GM20000 (cell line): ENCODE results near the gene TRAF3.

Experiments
- DNase-seq: peaks from one replicate; pipeline ENCODE4 v3.0.0; 2012; ENCODE audit warnings: low spot score
- CTCF ChIP-seq: IDR thresholded peaks from 2 replicates; pipeline ENCODE4 v1.5.1; 2012; ENCODE audit warnings: mild to moderate bottlenecking, control low read depth; ENCODE audit errors: extremely low read depth, missing control alignments

The TRAF3 gene

DNA sequence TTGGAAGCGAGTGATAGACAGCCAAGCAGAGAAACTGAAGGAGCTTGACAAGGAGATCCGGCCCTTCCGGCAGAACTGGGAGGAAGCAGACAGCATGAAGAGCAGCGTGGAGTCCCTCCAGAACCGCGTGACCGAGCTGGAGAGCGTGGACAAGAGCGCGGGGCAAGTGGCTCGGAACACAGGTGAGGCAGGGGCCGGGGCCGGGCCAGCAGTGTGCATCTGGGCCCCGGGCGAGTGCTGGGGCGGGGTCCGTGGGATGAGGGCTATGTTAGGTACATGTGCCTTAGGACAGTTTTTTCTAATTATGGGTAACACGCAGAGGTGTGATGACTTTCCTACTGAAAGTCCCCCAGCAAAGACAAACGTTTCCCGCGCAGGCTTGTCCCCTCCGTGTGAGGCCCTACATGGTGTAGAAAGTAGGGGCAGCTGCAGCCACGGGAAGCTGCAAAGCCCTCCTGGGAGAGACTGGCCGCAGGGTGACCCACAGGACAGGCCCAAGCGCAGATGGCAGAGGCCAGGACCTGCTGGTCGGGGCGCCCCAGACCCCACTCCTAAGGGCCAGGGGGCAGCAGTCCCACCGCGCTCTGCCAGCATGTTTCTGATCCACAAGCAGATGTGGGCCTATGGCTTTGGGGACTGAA lies 126.1 kb downstream of the TRAF3 start:
- no peak for DNase-seq

DNA sequence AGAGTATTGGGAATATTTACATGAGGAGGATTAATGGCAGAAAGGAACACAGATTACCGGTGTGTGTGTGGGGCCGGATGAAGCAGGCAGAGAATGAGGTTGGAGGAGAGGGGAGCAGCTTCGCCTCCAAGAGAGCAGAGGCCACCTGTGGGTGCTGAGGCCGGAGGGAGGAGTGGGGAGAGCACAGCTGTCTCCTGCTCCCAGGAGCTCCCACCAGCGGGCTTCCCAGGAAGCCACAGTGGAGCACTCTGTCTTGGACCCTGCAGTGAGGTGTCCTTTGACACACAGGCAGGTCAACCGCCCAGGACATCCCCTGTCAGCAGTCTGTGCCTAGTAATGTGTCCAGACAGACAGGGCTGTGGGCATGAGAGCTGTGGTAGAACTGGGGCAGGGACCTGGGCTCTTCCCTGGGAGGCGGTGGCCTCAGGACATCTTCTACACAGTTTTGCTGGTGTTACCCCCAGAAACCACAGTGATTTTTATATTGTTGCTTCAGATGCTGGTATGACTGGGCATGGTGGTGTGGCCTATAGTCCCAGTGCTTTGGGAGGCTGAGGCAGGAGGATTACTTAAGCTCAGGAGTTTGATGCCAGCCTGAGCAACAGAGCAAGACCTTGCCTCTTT lies 126.8 kb downstream of the TRAF3 start:
- no peak for TF ChIP-seq CTCF
- DNase-seq: no peak

More for the DNA sequence above, 126.1 kb downstream of the TRAF3 start:
- no peak for TF ChIP-seq CTCF

DNA sequence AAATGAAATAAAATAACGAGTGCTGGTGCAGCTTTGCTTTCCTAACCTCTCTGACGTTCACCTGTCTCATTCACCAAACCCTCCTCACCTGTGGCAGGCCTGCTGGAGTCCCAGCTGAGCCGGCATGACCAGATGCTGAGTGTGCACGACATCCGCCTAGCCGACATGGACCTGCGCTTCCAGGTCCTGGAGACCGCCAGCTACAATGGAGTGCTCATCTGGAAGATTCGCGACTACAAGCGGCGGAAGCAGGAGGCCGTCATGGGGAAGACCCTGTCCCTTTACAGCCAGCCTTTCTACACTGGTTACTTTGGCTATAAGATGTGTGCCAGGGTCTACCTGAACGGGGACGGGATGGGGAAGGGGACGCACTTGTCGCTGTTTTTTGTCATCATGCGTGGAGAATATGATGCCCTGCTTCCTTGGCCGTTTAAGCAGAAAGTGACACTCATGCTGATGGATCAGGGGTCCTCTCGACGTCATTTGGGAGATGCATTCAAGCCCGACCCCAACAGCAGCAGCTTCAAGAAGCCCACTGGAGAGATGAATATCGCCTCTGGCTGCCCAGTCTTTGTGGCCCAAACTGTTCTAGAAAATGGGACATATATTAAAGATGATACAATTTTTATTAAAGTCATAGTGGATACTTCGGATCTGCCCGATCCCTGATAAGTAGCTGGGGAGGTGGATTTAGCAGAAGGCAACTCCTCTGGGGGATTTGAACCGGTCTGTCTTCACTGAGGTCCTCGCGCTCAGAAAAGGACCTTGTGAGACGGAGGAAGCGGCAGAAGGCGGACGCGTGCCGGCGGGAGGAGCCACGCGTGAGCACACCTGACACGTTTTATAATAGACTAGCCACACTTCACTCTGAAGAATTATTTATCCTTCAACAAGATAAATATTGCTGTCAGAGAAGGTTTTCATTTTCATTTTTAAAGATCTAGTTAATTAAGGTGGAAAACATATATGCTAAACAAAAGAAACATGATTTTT lies 128.2 kb downstream of the TRAF3 start:
- no peak for TF ChIP-seq CTCF

GRCh38 chr14:102906616-102907302 lies 129.5 kb downstream of the TRAF3 start:
- no peak for DNase-seq
- no peak for TF ChIP-seq CTCF

More for the DNA sequence above, 128.2 kb downstream of the TRAF3 start:
- no peak for DNase-seq

DNA sequence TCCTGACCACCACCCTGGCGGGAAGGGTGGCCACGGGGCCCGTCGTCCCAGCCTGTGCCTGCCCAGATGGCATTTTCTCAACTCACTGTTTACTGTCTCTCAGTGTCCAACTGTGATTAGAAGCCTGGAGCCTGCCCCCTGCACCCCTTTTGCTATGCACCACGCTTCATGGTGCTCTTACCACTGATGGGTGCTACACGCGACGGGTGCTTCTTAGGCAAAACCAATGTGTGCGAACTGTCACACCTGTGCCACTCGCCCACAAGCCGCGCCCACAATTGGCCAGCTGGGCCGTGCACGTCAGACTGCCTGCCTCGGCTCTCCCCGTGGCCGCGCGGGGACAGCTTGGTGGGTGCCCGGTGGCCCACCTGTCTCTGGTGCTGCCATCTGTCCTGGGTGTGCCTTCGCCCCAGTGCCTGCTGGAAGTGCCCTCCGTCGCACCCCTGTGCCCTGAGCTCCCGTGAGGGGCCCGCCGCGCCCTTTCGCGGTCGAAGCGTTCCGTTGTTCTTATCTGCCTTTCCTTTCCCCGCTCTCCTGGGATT lies 130.1 kb downstream of the TRAF3 start:
- no peak for TF ChIP-seq CTCF

DNA sequence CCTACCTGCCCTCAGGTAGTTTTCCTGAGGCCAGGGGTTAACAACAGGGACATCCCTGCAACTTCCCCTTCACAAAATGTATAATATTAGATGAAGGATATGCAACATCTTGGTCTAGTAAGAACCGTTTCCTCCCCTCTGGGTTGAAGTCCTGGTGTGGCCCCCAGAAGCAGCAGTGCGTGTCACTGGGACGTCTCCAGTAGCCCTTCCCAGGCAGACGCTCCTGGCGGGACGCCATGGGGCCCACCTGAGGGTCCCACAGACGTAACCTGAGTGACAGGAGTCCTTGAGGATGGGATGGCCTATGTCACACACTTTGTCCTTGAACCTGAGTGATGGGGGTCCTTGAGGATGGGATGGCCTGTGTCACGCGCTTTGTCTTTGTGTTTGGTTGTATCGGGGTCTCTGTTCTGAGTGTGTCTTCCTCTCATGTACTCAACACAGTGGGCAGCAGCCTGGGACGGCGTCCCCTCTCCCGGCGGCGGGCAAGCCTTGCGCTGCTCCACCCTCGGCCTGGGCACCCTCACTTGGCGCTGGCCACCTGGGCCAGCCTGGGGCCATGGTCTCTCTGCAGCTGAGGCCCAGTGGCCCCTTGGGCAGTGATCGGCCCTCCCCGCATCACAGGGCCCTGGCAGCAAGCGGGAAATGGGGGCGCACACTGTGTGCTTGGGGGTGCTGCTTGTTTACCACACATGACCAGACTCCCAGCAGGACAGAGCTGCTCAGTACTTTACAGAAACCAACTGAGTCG lies 130.9 kb downstream of the TRAF3 start:
- peak; percentile 31 for DNase-seq
- TF ChIP-seq CTCF: no peak

More for the DNA sequence above, 130.1 kb downstream of the TRAF3 start:
- peak; percentile 25 for DNase-seq
